22Rv1 (cell line): Measurements from ENCODE around the gene UMODL1.

Experiments
- H3K27ac ChIP-seq: fragments of 450-650 bp; 2 replicates; pipeline ENCODE4 v1.5.1; 2017
- CTCF ChIP-seq: fragments of 450-650 bp; IDR thresholded peaks from 2 replicates; pipeline ENCODE4 v1.5.1; 2017; ENCODE audit warnings: mild to moderate bottlenecking
- ZFX ChIP-seq: fragments of 450-650 bp; IDR thresholded peaks from 2 replicates; pipeline ENCODE4 v1.6.1; 2017; ENCODE audit warnings: antibody characterized with exemption, borderline replicate concordance

The UMODL1 gene

GRCh38 chr21:42027085-42027821 is 43.9 kb upstream of the UMODL1 start:
- TF ChIP-seq ZFX, result no peak
- H3K27ac ChIP-seq, result no peak overlapping the region

GRCh38 chr21:42027822-42028765 is 43.0 kb upstream of the UMODL1 start:
- no peak overlapping the region for H3K27ac ChIP-seq

GRCh38 chr21:42028766-42029425 is 42.2 kb upstream of the UMODL1 start:
- TF ChIP-seq CTCF (no peak), ZFX (no peak)
- H3K27ac ChIP-seq, result no peak overlapping the region

More at GRCh38 chr21:42027822-42028765, 43.0 kb upstream of the UMODL1 start:
- TF ChIP-seq CTCF, result no peak
- TF ChIP-seq ZFX, result no peak

- TF ChIP-seq ZFX (no peak), CTCF (no peak)
- no peak overlapping the region for H3K27ac ChIP-seq
Observed at GRCh38 chr21:42030311-42030710, 40.8 kb upstream of the UMODL1 start.

GRCh38 chr21:42031241-42031640 is 39.9 kb upstream of the UMODL1 start:
- no peak overlapping the region for H3K27ac ChIP-seq

GRCh38 chr21:42031816-42032215 is 39.3 kb upstream of the UMODL1 start:
- H3K27ac ChIP-seq, result no peak overlapping the region
- TF ChIP-seq ZFX (no peak), CTCF (no peak)

More at GRCh38 chr21:42031241-42031640, 39.9 kb upstream of the UMODL1 start:
- no peak for TF ChIP-seq CTCF
- no peak for TF ChIP-seq ZFX

- H3K27ac ChIP-seq, result no peak overlapping the region
- TF ChIP-seq CTCF (no peak), ZFX (no peak)
Observed at GRCh38 chr21:42032266-42032665, 38.9 kb upstream of the UMODL1 start.
